T47D (cell line): Measurements from ENCODE around the gene RYK.
"Not testable (repeated sequence)": the region's sequence is repeated elsewhere in the genome, so short reads cannot be mapped to it uniquely, and the experiment has no call there.

Experiments used
- DNase-seq, 2 experiments: peaks; one replicate each; pipeline versions ENCODE4 v3.0.0 to v3.0.0-alpha.2; 2011 to 2012; ENCODE audit warnings: low read depth in 1 of 2, low spot score in 1 of 2
- JUND ChIP-seq: IDR thresholded peaks from 2 replicates; pipeline ENCODE4 v1.6.1; 2012; ENCODE audit warnings: low read depth
- in situ Hi-C: cut with HindIII; loops from 2 replicates; pipeline ENCODE4 v1.10.0; 2016; ENCODE audit warnings: low sequenced_read_pairs, low pct_unique_long_range_greater_than_20kb

The RYK gene

GRCh38 chr3:134231131-134231530 lies 19.5 kb downstream of the RYK start:
- no peak for TF ChIP-seq JUND
- in situ Hi-C loops = no loop called here
- no peak for DNase-seq

- DNase-seq = no peak
- in situ Hi-C loops = no loop called here
- TF ChIP-seq JUND = no peak
Observed at GRCh38 chr3:134229038-134229437, 21.6 kb downstream of the RYK start.

- in situ Hi-C loops = no loop called here
- no peak for DNase-seq
- TF ChIP-seq JUND = no peak
Observed at GRCh38 chr3:134228479-134228878, 22.2 kb downstream of the RYK start.

GRCh38 chr3:134228035-134228434 lies 22.6 kb downstream of the RYK start:
- in situ Hi-C loops = no loop called here
- TF ChIP-seq JUND = no peak

GRCh38 chr3:134224796-134225156 lies 25.9 kb downstream of the RYK start:
- in situ Hi-C loops, DNase-seq: not testable (repeated sequence)

More at GRCh38 chr3:134228035-134228434, 22.6 kb downstream of the RYK start:
- DNase-seq = no peak

- in situ Hi-C loops = no loop called here
Observed at GRCh38 chr3:134222835-134223234, 27.8 kb downstream of the RYK start.

GRCh38 chr3:134216851-134217250 lies 33.8 kb downstream of the RYK start:
- in situ Hi-C loops = no loop called here
- no peak for DNase-seq
- TF ChIP-seq JUND = no peak

More at GRCh38 chr3:134222835-134223234, 27.8 kb downstream of the RYK start:
- DNase-seq = no peak
- no peak for TF ChIP-seq JUND

- TF ChIP-seq JUND = no peak
- in situ Hi-C loops = no loop called here
Observed at GRCh38 chr3:134216191-134216764, 34.4 kb downstream of the RYK start.

GRCh38 chr3:134214239-134214638 lies 36.4 kb downstream of the RYK start:
- in situ Hi-C loops = no loop called here
- peak; percentile 15 to 49 for DNase-seq
- no peak for TF ChIP-seq JUND

More at GRCh38 chr3:134216191-134216764, 34.4 kb downstream of the RYK start:
- no peak for DNase-seq

- peak; percentile 49 to 87 for DNase-seq
- no peak for TF ChIP-seq JUND
Observed at GRCh38 chr3:134212967-134213665, 37.5 kb downstream of the RYK start.

GRCh38 chr3:134211797-134212196 lies 38.9 kb downstream of the RYK start:
- in situ Hi-C loops = no loop called here
- no peak for TF ChIP-seq JUND
- DNase-seq = peak in 1 of 2 experiments; percentile 43

More at GRCh38 chr3:134212967-134213665, 37.5 kb downstream of the RYK start:
- in situ Hi-C loops = no loop called here

- in situ Hi-C loops = no loop called here
- no peak for DNase-seq
- TF ChIP-seq JUND = no peak
Observed at GRCh38 chr3:134205451-134205850, 45.2 kb downstream of the RYK start.

GRCh38 chr3:134201201-134202130 lies 49.2 kb downstream of the RYK start:
- DNase-seq = peak in 1 of 2 experiments; percentile 49
- in situ Hi-C loops = no loop called here
- TF ChIP-seq JUND = peak; percentile 21; the same call in 1 of the 2 replicates

- in situ Hi-C loops, DNase-seq: not testable (repeated sequence)
Observed at GRCh38 chr3:134199880-134200279, 50.8 kb downstream of the RYK start.
